HG02973 (cell line): ENCODE measurements around the gene SLC29A3.
"Not testable (repeated sequence)": the region's sequence is repeated elsewhere in the genome, so short reads cannot be mapped to it uniquely, and the experiment has no call there.

Experiments used
- ATAC-seq: cut with Tn5 transposase; IDR thresholded peaks from one replicate; pipeline ENCODE4 v1.9.1; 2021; ENCODE audit warnings: moderate library complexity; ENCODE audit not compliant: unreplicated experiment

SLC29A3 gene

GRCh38 chr10:71319042-71319799 lies at the start of gene SLC29A3:
SLC29A3 (plus strand) TSS chr10:71319259; CDS start chr10:71319310, 51 bp downstream.
- peak; percentile 57 for ATAC-seq

GRCh38 chr10:71269301-71270288 lies 49.5 kb upstream of the SLC29A3 start:
- no peak for ATAC-seq

- no peak for ATAC-seq
Observed at GRCh38 chr10:71270301-71271220, 48.5 kb upstream of the SLC29A3 start.

- ATAC-seq = no peak
Observed at GRCh38 chr10:71271662-71272055, 47.4 kb upstream of the SLC29A3 start.

- no peak for ATAC-seq
Observed at GRCh38 chr10:71272056-71272771, 46.8 kb upstream of the SLC29A3 start.

GRCh38 chr10:71272974-71273373 lies 46.1 kb upstream of the SLC29A3 start:
- ATAC-seq = not testable (repeated sequence)

GRCh38 chr10:71273506-71273905 lies 45.6 kb upstream of the SLC29A3 start:
- no peak for ATAC-seq

- no peak for ATAC-seq
Observed at GRCh38 chr10:71274901-71275796, 43.9 kb upstream of the SLC29A3 start.

- ATAC-seq = no peak
Observed at GRCh38 chr10:71276873-71277272, 42.2 kb upstream of the SLC29A3 start.

GRCh38 chr10:71277914-71278665 lies 41.0 kb upstream of the SLC29A3 start:
- ATAC-seq = no peak

- no peak for ATAC-seq
Observed at GRCh38 chr10:71278691-71279588, 40.1 kb upstream of the SLC29A3 start.

- ATAC-seq = no peak
Observed at GRCh38 chr10:71279590-71280170, 39.4 kb upstream of the SLC29A3 start.

GRCh38 chr10:71280216-71280615 lies 38.8 kb upstream of the SLC29A3 start:
- no peak for ATAC-seq

- no peak for ATAC-seq
Observed at GRCh38 chr10:71280825-71281224, 38.2 kb upstream of the SLC29A3 start.

- no peak for ATAC-seq
Observed at GRCh38 chr10:71281646-71282322, 37.3 kb upstream of the SLC29A3 start.

GRCh38 chr10:71282323-71282680 lies 36.8 kb upstream of the SLC29A3 start:
- ATAC-seq = no peak
